ENCODE data around the gene SEPTIN5. TPM values are rescaled to one million over a fixed set of nuclear protein-coding genes. Genes with fewer than 3 reads are reported as not detected.

The SEPTIN5 gene
- total and polyA plus RNA-seq, 9 of the 15 experiments (the other 6 are each of a cell fraction or from before 2014, with no cell fraction given), result 0.03 to 195 (median 119) TPM

- TF ChIP-seq RNF219 (CRISPR knock-in tag; IDR thresholded peaks at IDR 0.05) (no peak), E2F6 (IDR thresholded peaks at IDR 0.05; ENCODE audit: borderline replicate concordance in 1 of 2, extremely low read depth in 1 of 2, insufficient read depth in 1 of 2, insufficient read length in 1 of 2, low read depth in 1 of 2, low read length in 1 of 2, poor library complexity in 1 of 2, severe bottlenecking in 1 of 2) (peak; percentile 79 to 93), ELK1 (CRISPR knock-in tag; IDR thresholded peaks at IDR 0.05) (no peak), TRIM24 (IDR thresholded peaks at IDR 0.05) (0 out of 4 replicates have a peak, but pooled peaks of 1 of the 2 experiments have one; percentile 5), ZBTB2 (IDR thresholded peaks at IDR 0.05) (peak; percentile 85), ZBED1 (IDR thresholded peaks at IDR 0.05) (no peak), ETV6 (IDR thresholded peaks at IDR 0.05; ENCODE audit: borderline replicate concordance in 1 of 2, low read depth in 2 of 2, low read length in 1 of 2) (no peak), ETV6 (CRISPR knock-in tag; IDR thresholded peaks at IDR 0.05; ENCODE audit: borderline replicate concordance) (no peak), GATA2 (CRISPR knock-in tag; IDR thresholded peaks at IDR 0.05) (no peak), CHD2 (IDR thresholded peaks at IDR 0.05; ENCODE audit: low read depth, low read length) (peak; percentile 56), ZNF253 (CRISPR knock-in tag; conservative IDR thresholded peaks at IDR 0.05) (no peak), THAP12 (CRISPR knock-in tag; IDR thresholded peaks at IDR 0.05) (peak; percentile 84; the same call in 1 of the 2 replicates), PHB2 (IDR thresholded peaks at IDR 0.05; ENCODE audit: low read depth) (no peak), ETV1 (tag; conservative IDR thresholded peaks at IDR 0.05; ENCODE audit: low read depth) (no peak), MYBL2 (IDR thresholded peaks at IDR 0.05; ENCODE audit: low read depth) (no peak), MYBL2 (CRISPR knock-in tag; IDR thresholded peaks at IDR 0.05; ENCODE audit: borderline replicate concordance) (no peak), PCBP2 (IDR thresholded peaks at IDR 0.05; ENCODE audit: low read depth, low read length, poor library complexity, severe bottlenecking) (no peak), RNF2 (IDR thresholded peaks at IDR 0.05) (no peak), KLF13 (tag; IDR thresholded peaks at IDR 0.05; ENCODE audit: borderline replicate concordance, low read depth) (peak; percentile 86)
These were observed at the start of gene SEPTIN5 (continued) for GRCh38 chr22:19714312-19715187.
